Stimulated activated CD4-positive, alpha-beta T cell treated with anti-CD3 and anti-CD28 coated beads, Interleukin-2, amount 100 ng/mL, for 48 hours (primary cell): ENCODE data around the gene SKIC8.
A peak's percentile ranks its signal among the peaks of the same experiment; 100 is the strongest.

Experiments
- DNase-seq, 2 donors: peaks; one replicate each; pipeline ENCODE4 v3.0.0-alpha.2; 2020

Gene SKIC8

GRCh38 chr15:78321786-78322185 lies 22.4 kb upstream of the SKIC8 start:
- DNase-seq, result no peak

- DNase-seq, result no peak
Observed at GRCh38 chr15:78321041-78321570, 21.7 kb upstream of the SKIC8 start.

GRCh38 chr15:78320183-78320582 lies 20.8 kb upstream of the SKIC8 start:
- DNase-seq, result no peak

GRCh38 chr15:78319588-78319987 lies 20.2 kb upstream of the SKIC8 start:
- no peak for DNase-seq

- DNase-seq, result no peak
Observed at GRCh38 chr15:78317145-78317836, 17.9 kb upstream of the SKIC8 start.

DNA sequence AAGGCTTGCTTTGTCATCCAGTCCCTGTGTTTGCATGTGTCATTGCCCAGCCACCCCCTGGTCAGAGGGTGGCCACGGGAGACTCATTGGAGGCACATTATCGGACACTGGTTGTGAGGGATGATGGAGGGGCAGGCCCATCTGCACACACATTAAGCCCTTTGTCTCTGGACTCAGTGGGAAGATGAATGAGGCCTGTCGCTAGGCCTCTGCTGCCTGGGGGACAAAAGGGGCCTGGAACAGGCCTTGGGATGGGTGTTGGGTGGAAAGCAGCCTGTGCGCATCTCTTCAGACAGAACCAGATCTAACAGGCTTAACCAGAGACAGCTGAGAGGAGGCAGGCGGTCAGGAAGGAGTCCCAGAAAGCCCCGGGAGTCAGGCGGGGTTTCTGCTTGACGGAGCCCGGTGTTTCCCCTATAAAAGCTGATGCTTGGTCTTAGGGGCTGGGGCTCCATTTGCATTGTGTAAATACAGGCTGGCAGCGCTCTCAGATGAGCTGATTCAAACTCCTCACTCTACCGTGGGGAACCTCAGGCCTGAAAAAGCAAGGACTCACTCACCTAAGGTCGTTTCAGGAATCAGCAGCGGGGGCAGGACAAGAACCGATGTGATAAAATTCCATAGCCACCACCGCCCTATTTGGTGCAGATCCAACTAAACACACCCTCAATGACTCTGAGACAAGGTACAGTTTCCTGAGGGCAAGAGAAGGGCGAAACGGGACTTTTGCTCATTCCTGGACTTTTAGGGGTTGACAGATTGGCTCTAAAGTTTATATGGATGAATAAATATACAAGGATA lies 17.1 kb upstream of the SKIC8 start:
- DNase-seq, result no peak

DNA sequence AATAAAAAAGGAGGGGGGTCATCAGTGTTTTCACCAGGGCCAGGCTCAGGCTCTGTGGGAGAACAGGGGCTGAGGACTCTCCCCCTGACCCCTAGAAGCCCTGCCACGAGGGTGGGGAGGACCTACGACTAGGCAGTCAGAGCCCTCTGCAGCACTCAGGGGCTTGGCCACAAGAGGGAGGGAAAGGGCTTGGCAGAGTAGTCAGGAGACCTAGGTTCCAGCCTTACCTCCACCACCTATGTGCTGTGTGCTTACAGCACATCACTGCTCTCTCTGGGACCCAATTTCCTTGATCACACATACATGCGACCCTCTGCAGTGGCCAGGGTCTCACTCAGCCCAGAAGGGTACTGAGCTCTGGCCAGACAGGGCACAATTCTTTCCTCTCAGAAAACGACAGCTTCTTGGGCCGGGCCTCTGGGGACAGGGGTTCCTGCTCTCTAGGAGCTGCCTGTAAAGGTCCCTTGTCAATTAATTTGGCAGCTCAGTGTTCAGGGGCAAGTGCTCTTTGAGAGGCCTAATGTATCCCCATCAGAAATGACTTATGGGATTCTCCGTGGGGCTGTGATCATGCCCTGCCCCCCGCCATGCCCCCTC lies 16.4 kb upstream of the SKIC8 start:
- no peak for DNase-seq

GRCh38 chr15:78314181-78314581 lies 14.8 kb upstream of the SKIC8 start:
- no peak for DNase-seq

DNA sequence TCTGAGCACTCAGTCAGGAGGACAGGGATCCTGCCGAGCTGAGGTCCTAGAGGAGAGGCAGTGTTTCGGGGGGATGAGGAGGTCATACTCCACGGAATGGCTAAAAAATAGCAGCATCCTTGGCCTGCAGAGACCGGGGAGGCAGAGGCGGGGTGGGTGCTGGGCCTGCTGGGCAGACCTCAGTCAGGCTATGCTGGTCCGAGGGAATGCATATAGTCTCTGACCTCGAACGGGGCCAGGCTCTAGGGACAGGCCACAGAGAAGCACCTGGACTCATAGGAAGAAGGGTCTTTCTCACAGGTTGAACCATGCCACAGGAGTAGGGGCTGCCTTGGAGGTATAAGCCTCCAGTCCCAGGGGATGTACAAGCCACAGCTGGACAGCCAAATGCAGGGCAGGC lies 14.0 kb upstream of the SKIC8 start:
- no peak for DNase-seq

DNA sequence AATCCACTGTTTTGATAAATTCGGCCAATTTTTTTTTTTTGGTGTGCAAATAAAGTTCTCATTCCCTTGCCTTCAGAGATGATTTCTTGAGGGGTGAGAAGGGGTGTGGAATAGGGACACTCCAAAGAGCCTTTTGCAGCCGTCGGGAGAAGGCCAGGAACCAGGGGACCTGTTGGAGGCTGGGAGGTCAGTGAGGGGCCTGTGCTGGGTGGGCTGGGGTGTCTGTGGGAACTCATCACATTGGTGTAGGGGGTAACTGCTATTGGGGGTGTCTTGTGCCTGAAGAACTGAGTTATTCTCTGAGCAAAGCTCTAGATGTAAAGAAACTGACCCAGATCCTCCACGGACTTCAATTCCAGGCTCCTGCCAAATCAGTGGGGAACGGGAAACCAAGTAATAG lies 13.5 kb upstream of the SKIC8 start:
- DNase-seq, result no peak

GRCh38 chr15:78312536-78312935 lies 13.1 kb upstream of the SKIC8 start:
- no peak for DNase-seq

- DNase-seq, result no peak
Observed at GRCh38 chr15:78311292-78311691, 11.9 kb upstream of the SKIC8 start.

GRCh38 chr15:78308422-78309032 lies 9.1 kb upstream of the SKIC8 start:
- peak; percentile 41 to 46 for DNase-seq

- no peak for DNase-seq
Observed at GRCh38 chr15:78307976-78308375, 8.6 kb upstream of the SKIC8 start.

GRCh38 chr15:78306176-78306774 lies 6.9 kb upstream of the SKIC8 start:
- DNase-seq, result no peak

DNA sequence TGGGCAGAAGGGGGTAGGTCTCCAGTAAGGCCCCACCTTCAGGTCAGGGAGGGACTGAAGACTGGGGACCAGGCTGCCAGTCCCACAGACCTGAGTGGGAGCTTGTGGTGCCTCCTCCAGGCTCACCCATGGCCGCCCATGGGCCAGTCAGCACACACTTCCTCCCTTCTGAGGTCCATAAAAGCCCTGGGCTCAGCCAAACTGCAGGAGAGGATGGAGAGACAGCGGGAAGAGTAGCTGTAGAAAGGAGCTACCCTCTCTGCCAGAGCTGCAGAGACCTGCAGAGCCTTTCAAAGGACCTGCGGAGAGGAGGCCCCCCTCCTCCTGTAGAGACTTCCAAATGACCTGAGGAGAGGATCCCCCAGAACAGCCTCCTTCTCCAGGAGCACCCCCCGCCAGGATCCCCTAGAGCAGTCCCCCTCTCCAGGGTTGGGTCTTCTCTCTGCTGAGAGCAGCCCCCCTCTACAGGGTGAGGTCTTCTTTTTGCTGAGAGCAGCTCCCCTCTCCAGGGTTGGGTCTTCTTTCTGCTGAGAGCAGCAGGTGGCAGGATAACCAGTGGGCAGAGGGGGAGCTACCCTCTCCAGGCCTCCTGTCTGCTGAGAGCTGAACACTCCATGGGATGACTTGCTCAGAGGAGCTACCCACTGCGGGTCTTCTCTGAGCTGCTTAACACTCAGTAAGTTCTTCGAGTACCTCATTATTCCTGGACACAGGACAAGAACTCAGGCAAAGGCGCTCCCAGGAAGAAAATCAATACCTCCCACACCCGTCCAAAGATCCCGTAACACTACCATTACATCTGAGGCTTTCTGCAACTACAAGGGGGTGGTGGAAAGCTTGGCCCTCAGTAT lies 5.0 kb upstream of the SKIC8 start:
- DNase-seq, result no peak

GRCh38 chr15:78302579-78303312 lies 3.3 kb upstream of the SKIC8 start:
- no peak for DNase-seq

GRCh38 chr15:78301828-78302227 lies 2.4 kb upstream of the SKIC8 start:
- no peak for DNase-seq

GRCh38 chr15:78301326-78301725 lies 1.9 kb upstream of the SKIC8 start:
- no peak for DNase-seq

GRCh38 chr15:78292219-78292618 lies 7.2 kb downstream of the SKIC8 start:
- no peak for DNase-seq

- DNase-seq, result no peak
Observed at GRCh38 chr15:78291698-78292097, 7.7 kb downstream of the SKIC8 start.
